Gastroesophageal sphincter (tissue), 4 donors: ENCODE measurements around the gene TCIRG1. TPM values are rescaled to one million over a fixed set of nuclear protein-coding genes. Genes with fewer than 3 reads are reported as not detected.

ENCODE experiments used
- ATAC-seq: fragments of 150-250 bp; one replicate; pipeline ENCODE4 v1.9.1; 2016; ENCODE audit warnings: mild to moderate bottlenecking, moderate library complexity
- H3K27ac ChIP-seq, 4 donors: fragments of 200-600 bp; sonication (generic) in 3 of 4; 1 replicate in 3 of 4; 2 replicates in 1 of 4; pipeline ENCODE4 v1.5.1; 2016 to 2019
- H3K27me3 ChIP-seq: fragments of 200-600 bp; sonication (generic); one replicate; pipeline ENCODE4 v1.5.1; 2019
- H3K36me3 ChIP-seq, 2 donors: fragments of 200-600 bp; sonication (generic); one replicate each; pipeline ENCODE4 v1.5.1; 2019; ENCODE audit warnings: control low read depth in 1 of 2
- H3K4me1 ChIP-seq, 3 donors: fragments of 200-600 bp; sonication (generic); 1 replicate in 2 of 3; 2 replicates in 1 of 3; pipeline ENCODE4 v1.5.1; 2016 to 2019; ENCODE audit warnings: control low read depth in 2 of 3
- H3K4me3 ChIP-seq, 2 donors: fragments of 200-600 bp; sonication (generic); one replicate each; pipeline ENCODE4 v1.5.1; 2019; ENCODE audit warnings: mild to moderate bottlenecking in 1 of 2, moderate library complexity in 1 of 2
- H3K9me3 ChIP-seq, 3 donors: fragments of 200-600 bp; sonication (generic); one replicate each; pipeline ENCODE4 v1.5.1; 2017 to 2019; ENCODE audit warnings: control low read depth in 2 of 3
- EP300 ChIP-seq: sonication (generic); formaldehyde crosslinking; IDR thresholded peaks from one replicate; pipeline ENCODE4 v1.6.1; 2017; ENCODE audit warnings: antibody characterized with exemption, mild to moderate bottlenecking
- POLR2A ChIP-seq, 2 donors: fragments of 450-650 bp; IDR thresholded peaks; one replicate each; pipeline ENCODE4 v1.6.1; 2017; ENCODE audit warnings: antibody characterized with exemption in 2 of 2, mild to moderate bottlenecking in 2 of 2, moderate library complexity in 1 of 2
- POLR2AphosphoS5 ChIP-seq: sonication (generic); formaldehyde crosslinking; IDR thresholded peaks from one replicate; pipeline ENCODE4 v1.6.1; 2017; ENCODE audit warnings: antibody characterized with exemption
- WGBS, 2 donors: methylation state at CpG; one replicate each; pipeline ENCODE4 v1.1.5; 2018; ENCODE audit warnings: low coverage in 1 of 2; 5-methylcytosine and 5-hydroxymethylcytosine counted together
- small RNA-seq, 4 donors: library from RNA; depleted of rRNA; stranded (forward); fragments of <200 nt; gene quantifications; one replicate each; pipeline ENCODE3, GENCODE V24; 2016
- total RNA-seq, 4 donors: library from RNA; depleted of rRNA; stranded (reverse); fragments of >200 nt; gene quantifications; one replicate each; pipeline ENCODE4 v1.1.0, GENCODE V29; 2016
- TF ChIP-seq, protein P1 (sequence below), 4 experiments: fragments of 200-600 bp in 2 of 4; fragments of 450-650 bp in 2 of 4; sonication (generic) in 1 of 4; IDR thresholded peaks; one replicate each; pipeline ENCODE4 v1.5.1; 2017 to 2019; ENCODE audit warnings: antibody characterized with exemption in 4 of 4, mild to moderate bottlenecking in 2 of 4, moderate library complexity in 2 of 4

TCIRG1 gene
- total RNA-seq, 4 donors from 2014 or later, result 44.5 to 140 (median 81.2) TPM

DNA sequence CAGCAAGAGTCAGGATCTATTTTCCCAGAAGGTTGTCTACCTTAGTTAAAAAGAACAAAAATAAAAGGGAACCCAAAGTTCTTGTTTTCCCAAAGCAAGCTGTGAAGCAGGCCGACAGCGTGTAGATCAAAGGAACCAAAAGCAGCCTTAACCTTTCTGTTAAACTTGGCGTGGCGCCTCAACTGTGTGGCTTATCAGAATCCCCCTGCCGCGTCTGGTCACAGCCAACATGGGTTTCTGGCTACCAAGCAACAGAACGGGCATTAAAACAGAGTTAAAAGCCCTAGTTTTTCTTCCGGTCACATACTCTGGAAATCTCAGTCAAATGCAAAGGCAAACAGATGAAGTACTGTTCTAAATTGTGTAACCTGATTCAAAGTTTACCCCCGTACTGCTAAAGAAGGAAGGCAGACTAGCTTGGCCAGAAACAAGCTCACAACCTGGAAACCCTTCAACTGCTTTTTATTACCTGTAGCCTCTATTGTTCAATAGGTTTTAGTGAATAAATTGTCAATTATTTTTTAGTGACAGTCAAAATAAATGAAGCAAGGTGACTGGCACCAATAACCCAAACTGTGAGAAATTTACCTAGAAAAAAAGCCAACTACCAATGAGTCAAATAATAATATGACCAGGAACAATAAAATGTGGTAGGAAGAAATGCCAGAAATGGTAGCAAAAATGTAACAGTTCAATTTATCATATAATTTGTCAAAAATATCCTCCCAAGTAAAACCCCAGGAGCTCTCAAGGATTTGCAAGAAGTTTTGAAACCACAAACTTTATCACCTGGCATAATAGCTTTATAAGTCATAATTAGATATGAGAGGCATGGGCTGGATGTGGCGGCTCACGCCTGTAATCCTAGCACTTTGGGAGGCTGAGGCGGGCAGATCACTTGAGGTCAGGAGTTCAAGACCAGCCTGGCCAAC, 60.9 kb downstream of the TCIRG1 start:
- Histone ChIP-seq H3K36me3 (no peaks in the 10 kb centered on the region), H3K9me3 (no peaks in the 10 kb centered on the region), H3K4me3 (no peak overlapping the region), H3K27ac (peak overlapping the region in 3 of 4 donors; percentile 22 to 63 (median 23)), H3K4me1 (peaks cover 0 to 24% (median 0%) of the 10 kb centered on the region in 3 donors), H3K27me3 (no peaks in the 10 kb centered on the region)
- TF ChIP-seq POLR2AphosphoS5 (no peak), EP300 (no peak), POLR2A (IDR thresholded peaks at IDR 0.05) (no peak)
- TF ChIP-seq, protein P1, sequence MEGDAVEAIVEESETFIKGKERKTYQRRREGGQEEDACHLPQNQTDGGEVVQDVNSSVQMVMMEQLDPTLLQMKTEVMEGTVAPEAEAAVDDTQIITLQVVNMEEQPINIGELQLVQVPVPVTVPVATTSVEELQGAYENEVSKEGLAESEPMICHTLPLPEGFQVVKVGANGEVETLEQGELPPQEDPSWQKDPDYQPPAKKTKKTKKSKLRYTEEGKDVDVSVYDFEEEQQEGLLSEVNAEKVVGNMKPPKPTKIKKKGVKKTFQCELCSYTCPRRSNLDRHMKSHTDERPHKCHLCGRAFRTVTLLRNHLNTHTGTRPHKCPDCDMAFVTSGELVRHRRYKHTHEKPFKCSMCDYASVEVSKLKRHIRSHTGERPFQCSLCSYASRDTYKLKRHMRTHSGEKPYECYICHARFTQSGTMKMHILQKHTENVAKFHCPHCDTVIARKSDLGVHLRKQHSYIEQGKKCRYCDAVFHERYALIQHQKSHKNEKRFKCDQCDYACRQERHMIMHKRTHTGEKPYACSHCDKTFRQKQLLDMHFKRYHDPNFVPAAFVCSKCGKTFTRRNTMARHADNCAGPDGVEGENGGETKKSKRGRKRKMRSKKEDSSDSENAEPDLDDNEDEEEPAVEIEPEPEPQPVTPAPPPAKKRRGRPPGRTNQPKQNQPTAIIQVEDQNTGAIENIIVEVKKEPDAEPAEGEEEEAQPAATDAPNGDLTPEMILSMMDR (IDR thresholded peaks at IDR 0.05), result no peak
- 34 to 50% methylated on average over 6 to 11 of the region's 12 CpGs for WGBS, 2 donors
- ATAC-seq, result no peak

Small RNA genes lying within 50 kb of the gene (small RNA-seq; reads per million reads assigned to genes)
- gene MIR6753, result 0 to 0.49 (median 0.24) reads per million in 4 donors

Other genes with a start within 250 kb of the TCIRG1 start
- gene UNC93B1, start 34.9 kb upstream of the TCIRG1 start, total RNA-seq, result 10 to 100 TPM; 12.6 to 33.0 (median 26.1) TPM
- gene ALDH3B1, start 28.7 kb upstream of the TCIRG1 start, total RNA-seq, result 10 to 100 TPM in 2 of 4 donors, 1 to 10 TPM in 2; 6.4 to 15.1 (median 11.2) TPM
- gene NDUFS8, start 8.3 kb upstream of the TCIRG1 start, total RNA-seq, result 100 to 1,000 TPM; 145 to 203 (median 159) TPM
- gene CHKA, start 82.4 kb downstream of the TCIRG1 start, total RNA-seq, result 10 to 100 TPM; 11.1 to 66.1 (median 33.9) TPM
- 10 to 100 TPM; 35.1 to 75.6 (median 39.8) TPM for gene KMT5B, start 174.3 kb downstream of the TCIRG1 start, total RNA-seq
- gene C11orf24, start 232.9 kb downstream of the TCIRG1 start, total RNA-seq, result 10 to 100 TPM; 15.1 to 48.7 (median 26.0) TPM